HuH-7 (cell line): ENCODE measurements around the gene EFHC1.
"Not testable (repeated sequence)": the region's sequence is repeated elsewhere in the genome, so short reads cannot be mapped to it uniquely, and the experiment has no call there.

Source experiments
- DNase-seq: peaks from one replicate; pipeline ENCODE4 v3.0.0; 2011; ENCODE audit warnings: low spot score

EFHC1 gene

GRCh38 chr6:52399511-52400312 is 20.4 kb upstream of the EFHC1 start:
- peak; percentile 44 for DNase-seq

DNA sequence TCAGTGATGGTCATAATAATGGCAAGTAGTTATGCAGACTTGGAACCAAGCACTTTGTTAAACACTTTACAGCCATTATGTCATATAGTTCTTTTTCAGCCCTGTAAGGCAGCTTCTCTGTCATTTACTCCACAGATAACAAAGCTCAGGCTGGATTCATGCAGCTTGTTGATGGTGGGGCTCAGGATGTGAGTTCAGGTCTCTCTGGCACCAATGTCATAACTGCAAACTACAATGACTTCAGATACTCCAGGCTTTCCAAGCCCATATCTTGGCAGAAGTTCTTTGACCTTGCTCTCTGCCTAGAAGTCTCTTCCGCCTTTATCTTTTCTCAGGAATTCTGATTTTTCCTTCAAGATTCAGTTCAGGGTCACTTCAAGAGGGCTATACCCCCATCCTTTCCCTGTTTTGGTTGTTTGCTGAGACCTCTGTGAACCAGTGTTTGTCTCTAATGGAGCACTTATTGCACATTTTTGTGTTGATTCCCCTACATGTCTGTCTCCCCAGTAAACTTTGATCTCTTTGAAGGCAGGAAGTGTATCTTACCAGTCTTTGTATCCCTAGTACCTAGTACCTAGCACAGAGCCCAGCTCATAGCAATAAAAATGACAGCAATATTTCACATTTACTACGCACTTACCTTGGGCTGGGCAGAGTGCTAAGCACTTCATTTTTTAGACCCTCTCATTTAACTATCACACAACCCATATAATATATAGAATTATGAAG is 19.7 kb upstream of the EFHC1 start:
- DNase-seq = no peak

GRCh38 chr6:52403086-52403485 is 17.1 kb upstream of the EFHC1 start:
- DNase-seq = no peak

GRCh38 chr6:52403627-52404026 is 16.5 kb upstream of the EFHC1 start:
- DNase-seq = no peak

DNA sequence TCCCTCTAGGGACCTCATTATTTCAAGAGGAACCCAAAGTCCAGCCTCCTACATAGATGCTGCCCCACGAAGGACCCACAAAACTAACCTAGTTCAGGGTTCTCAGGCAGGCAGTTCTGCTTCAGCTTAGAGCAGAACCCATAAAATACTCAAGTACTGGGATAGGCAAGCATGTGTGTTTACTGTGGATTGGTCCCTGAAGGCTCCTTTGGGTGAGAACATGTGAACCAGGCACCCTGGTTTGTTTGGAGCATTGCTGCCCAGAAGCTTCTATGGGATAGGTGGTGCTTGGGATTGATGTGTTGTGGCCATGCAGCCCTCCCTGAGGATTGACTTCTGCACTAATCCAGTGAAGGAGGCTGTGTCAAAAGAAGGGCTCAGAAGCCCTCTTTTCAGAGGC is 14.9 kb upstream of the EFHC1 start:
- no peak for DNase-seq

DNA sequence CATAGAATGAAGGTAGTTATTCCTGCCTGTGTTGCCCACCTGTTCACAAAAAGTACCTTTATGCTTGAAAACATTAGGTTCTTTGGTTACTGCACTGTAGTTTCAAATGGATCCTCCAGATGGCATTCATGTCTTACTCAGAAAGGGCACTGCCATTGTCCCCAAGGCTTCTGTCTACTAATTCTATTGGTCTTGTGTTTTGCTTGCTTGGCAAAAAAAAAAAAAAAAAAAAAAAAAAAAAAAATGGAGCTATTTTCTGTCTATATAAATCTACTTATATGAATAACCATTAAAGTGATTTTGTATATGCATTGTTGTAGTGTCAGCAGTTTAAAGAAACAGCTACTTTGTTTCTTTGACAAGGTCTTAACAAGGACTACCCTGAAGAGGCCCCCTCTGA is 12.7 kb upstream of the EFHC1 start:
- peak; percentile 63 for DNase-seq

- no peak for DNase-seq
Measured at GRCh38 chr6:52409499-52409898, 10.6 kb upstream of the EFHC1 start.

DNA sequence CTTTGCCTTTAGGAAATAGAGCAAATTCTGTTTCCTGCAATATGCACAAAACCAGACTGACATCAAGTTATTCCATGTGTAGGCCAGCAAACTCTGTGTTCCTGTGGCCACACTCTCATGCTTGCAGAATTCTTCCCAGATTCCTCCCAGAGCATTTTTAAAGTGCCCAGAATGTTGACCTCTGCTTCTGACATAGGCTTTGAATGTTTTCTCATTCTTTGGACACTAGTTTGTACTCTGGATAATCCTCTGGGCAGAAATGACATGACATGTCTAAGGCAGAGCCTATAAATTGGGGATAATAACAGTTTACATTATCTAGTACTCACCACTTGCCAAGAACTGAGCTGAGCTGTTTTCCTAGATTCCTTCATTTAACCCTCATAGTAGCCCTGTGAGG is 9.2 kb upstream of the EFHC1 start:
- DNase-seq = no peak

DNA sequence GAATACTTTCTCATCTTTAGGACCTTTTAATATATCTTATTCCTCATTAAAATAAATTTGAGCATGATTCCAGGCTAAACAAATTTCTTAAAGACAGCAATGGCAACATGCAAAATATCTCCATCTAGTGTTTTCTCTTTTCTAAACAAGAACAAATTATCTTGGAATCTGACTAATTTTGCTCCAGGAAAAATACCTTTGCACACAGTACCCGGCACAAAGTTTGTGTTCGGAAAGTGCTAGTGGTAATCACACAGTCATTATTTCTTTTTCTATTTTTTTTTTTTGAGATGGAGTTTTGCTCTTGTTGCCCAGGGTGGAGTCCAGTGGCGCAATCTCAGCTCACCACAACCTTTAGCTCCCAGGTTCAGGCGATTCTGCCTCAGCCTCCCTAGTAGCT is 8.2 kb upstream of the EFHC1 start:
- no peak for DNase-seq

GRCh38 chr6:52415333-52415732 is 4.8 kb upstream of the EFHC1 start:
- no peak for DNase-seq

DNA sequence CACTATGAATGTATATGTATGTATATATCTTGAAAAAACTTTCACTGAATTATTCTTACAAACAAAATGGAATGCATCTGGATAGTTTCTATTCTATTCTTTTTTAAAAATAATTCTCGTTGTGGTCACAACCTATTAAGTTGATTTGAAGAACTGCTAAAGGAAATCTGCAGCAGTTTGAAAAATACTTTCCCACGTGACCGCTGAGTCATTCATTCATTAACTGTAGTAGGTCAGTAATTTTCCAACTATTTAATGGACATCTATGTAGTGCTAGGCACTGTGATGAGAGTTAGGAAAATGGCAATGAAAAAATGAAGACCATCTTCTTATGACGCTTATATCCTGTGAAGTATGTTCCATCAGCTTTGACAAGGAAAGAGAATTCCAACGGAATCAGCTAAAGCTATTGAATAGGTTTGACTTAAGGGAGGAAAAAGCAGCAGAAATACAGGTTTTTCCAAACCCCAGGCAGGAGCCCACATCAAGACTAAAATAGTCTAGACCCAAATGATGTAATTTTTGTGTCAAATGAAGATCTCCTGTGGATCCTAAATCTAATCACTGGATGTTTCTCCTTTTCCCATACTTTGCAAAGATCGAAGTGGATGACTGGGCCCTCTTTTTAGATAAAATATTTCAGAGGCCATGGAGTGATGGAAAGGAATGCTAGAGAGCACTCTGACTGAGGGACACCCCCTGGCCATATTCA is 4.1 kb upstream of the EFHC1 start:
- no peak for DNase-seq

- no peak for DNase-seq
Measured at GRCh38 chr6:52416629-52417151, 3.5 kb upstream of the EFHC1 start.

DNA sequence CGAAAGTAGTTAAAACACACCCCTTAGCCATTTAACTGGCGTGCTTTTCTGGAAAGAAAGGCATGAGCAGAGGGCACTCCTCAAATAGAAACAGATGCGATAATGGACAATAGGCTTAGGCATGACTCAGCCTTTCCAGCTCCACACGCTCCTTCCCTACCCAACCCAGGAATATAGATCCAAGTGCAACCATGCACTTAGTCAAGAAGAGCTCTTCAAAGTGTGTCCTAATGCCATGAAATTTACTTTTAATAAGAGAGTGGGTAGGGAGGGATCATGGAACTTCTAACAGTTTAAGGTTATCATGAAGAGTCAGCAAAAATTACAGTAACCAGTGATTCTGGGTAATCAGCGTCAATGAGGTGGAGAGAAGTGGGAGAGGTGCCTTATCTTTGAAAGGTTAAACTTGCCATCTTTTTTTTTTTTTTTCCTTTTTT is 2.4 kb upstream of the EFHC1 start:
- no peak for DNase-seq

DNA sequence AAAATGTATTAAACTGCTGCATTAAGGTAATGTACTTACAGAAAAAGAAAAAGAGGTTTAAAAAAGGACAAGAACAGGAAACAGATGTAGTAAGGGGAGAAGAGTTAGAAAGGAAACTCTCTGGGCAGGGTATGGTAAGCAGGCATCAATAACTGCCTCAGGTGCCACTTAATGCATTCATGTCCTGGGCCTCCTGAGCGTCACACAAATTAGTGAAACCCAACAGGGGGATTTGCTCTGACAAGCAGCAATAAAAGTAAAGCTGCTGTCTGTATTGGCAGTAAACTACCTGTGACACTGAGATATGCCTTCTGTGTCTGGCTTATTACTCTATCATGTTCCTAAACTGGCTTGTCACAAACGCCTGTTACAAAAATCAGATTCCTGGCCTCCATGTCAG is 1.5 kb upstream of the EFHC1 start:
- DNase-seq = no peak

DNA sequence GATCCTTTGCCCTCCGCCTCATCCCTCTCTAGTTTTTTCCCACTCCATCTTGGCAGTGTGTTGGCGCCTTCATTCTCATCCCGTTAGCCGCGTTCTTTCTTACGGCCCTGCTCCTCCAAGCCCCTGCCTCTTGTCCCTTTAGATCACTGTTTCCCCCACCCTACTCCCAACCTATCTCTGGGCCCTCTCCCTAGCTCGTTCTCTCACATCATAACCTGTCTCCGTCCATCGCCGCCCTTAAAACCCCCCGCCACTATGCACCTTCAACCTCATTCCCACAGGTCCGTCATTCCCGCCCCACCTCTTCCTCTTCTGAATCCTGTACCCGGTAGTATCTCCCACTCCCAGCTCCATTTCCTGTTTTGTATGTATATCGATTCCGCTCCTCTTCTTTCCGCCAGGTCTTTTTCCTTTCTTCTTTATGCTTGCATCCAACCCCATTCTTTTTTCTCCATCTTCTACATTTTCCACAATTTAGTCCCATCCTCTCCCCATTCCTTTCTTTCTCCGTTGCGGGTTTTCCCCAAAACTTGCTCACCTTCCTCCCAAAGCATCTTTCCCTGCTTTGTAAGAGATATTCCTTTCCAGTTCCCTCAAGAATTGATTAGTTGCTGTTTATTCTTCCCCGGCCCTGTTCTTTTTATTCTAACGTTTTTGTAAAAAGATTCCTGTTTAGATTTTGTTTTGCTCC is 671 bp downstream of the EFHC1 start:
- no peak for DNase-seq

DNA sequence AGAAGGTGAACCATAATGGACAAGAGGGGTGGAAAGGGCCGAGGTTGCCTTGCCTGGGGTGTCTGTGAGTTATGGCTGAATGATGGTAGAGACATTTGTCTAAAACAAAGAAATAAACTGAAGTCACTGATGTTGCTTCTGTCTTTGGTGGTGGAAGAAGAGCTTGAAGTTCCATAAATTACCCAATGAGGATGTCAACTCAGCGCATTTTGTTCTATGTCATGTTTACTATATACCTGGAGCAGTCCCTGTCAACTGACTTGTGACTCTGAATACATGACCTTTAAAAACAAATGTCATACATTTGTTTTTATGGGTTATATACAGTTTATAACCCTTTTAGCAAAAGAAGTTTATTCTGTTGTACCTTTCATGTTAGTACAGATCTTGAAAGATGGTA is 2.0 kb downstream of the EFHC1 start:
- DNase-seq = no peak

DNA sequence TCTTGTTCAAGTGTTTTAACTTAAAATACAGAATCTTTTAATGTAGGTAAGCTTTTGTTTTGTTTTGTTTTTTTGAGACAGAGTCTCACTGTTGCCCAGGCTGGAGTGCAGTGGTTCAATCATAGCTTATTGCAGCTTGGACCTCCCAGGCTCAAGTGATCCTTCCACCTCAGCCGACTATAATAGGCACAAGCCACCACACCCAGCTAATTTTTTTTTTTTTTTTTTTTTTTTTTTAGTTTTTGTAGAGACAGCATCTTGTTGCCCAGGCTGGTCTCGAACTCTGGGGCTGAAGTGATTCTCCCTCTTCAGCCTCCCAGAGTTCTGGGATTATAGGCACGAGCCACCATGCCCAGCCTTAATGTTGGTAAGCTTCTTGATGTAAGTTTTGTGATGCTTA is 3.3 kb downstream of the EFHC1 start:
- DNase-seq = no peak

DNA sequence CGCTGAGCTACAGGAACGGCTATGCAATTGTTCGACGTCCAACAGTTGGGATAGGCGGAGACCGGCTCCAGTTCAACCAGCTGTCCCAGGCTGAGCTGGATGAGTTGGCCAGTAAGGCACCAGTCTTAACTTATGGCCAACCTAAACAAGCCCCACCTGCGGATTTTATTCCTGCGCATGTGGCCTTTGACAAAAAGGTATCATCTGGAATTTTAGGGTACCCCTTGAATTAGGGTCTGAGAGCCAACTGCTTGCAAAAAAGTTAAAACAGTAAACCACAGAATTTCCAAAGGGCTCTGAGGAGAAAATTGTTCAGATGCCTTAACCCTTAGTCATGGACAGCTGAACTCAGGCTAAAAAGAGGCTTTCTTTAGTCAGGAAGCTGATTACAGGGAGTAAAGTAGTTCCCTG is 3.8 kb downstream of the EFHC1 start:
- no peak for DNase-seq

DNA sequence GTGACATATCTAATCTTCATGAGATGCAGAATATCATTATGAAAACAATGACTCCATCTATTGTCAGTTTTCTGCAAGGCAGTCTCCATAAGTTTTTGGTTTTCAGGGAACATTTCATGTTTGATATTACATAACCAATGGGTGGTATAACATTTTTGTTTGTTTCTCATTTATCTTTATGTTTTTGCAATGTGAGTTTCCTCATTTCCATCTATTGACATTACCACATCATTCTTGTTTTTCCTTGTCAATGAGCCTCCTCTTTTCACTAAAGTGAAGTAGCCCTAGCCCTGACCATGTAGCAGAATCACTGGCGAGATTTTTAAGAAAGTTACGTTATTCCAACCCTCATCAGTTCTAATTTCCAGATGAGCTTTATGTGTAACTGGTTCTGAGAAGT is 4.4 kb downstream of the EFHC1 start:
- DNase-seq = no peak

DNA sequence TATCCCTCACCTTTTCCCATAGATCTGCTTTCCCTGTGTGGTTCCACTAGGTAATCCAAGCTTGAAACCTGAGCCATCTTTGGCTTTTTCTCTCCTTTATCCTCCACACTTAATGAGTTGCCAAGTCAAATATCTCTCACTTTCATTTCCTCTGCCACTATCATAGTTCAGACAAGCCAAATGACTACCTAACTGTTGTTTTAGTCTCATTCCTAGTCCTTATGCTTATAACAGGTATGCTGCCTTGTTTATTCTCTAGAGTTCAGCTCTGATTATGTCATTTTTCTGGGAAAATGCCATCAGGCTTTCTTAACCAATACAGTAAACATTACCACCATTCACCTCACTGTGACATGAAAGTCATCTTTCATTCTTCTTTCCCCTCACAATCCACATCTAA is 6.5 kb downstream of the EFHC1 start:
- DNase-seq = no peak

DNA sequence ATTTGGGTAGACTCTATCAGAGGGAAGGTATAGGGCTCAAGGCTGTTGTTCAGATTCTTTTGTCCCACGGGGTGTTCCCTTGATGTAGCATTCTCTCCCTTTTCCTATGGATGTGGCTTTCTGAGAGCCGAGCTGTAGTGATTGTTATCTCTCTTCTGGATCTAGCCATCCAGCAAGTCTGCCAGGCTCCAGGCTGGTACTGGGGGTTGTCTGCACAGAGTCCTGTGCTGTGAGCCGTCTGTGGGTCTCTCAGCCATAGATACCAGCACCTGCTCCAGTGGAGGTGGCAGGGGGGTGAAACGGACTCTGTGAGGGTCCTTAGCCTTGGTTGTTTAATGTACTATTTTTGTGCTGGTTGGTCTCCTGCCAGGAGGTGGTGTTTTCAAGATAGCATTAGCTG is 13.2 kb downstream of the EFHC1 start:
- not testable (repeated sequence) for DNase-seq

- no peak for DNase-seq
Measured at GRCh38 chr6:52435345-52435744, 15.2 kb downstream of the EFHC1 start.
